Epithelial cell of esophagus (primary cell): ENCODE data around the gene SLC39A11.
"Not testable (repeated sequence)": the region's sequence is repeated elsewhere in the genome, so short reads cannot be mapped to it uniquely, and the experiment has no call there.

Experiments used
- DNase-seq: peaks from one replicate; pipeline ENCODE4 v3.0.0; 2010; ENCODE audit warnings: low read depth
- H3K4me3 ChIP-seq: 2 replicates; pipeline ENCODE4 v1.5.1; 2011; ENCODE audit warnings: mild to moderate bottlenecking, low read length, control low read depth
- CTCF ChIP-seq: IDR thresholded peaks from 2 replicates; pipeline ENCODE4 v1.5.1; 2011; ENCODE audit warnings: low read depth, mild to moderate bottlenecking, low read length, control low read depth, inconsistent platforms; ENCODE audit not compliant: insufficient read depth; ENCODE audit errors: missing control alignments

The SLC39A11 gene

GRCh38 chr17:72643575-72644216 is 448.8 kb downstream of the SLC39A11 start:
- TF ChIP-seq CTCF: no peak
- no peak overlapping the region for H3K4me3 ChIP-seq
- DNase-seq: no peak

GRCh38 chr17:72642720-72643119 is 449.8 kb downstream of the SLC39A11 start:
- DNase-seq: no peak
- H3K4me3 ChIP-seq: no peak overlapping the region
- TF ChIP-seq CTCF: no peak

GRCh38 chr17:72640415-72641165 is 451.9 kb downstream of the SLC39A11 start:
- no peak for DNase-seq
- no peak for TF ChIP-seq CTCF
- no peak overlapping the region for H3K4me3 ChIP-seq

GRCh38 chr17:72639711-72640110 is 452.8 kb downstream of the SLC39A11 start:
- no peak for DNase-seq
- TF ChIP-seq CTCF: no peak
- no peak overlapping the region for H3K4me3 ChIP-seq

- H3K4me3 ChIP-seq, DNase-seq: not testable (repeated sequence)
Observed at GRCh38 chr17:72638932-72639331, 453.6 kb downstream of the SLC39A11 start.

- no peak for TF ChIP-seq CTCF
- H3K4me3 ChIP-seq: no peak overlapping the region
- DNase-seq: no peak
Observed at GRCh38 chr17:72635034-72635635, 457.4 kb downstream of the SLC39A11 start.

GRCh38 chr17:72634621-72635020 is 457.9 kb downstream of the SLC39A11 start:
- peak; percentile 42 for DNase-seq
- H3K4me3 ChIP-seq: no peak overlapping the region
- no peak for TF ChIP-seq CTCF
